NCI-H2107 (cell line): Measurements from ENCODE around the gene IREB2.

ENCODE experiments used
- DNase-seq: peaks from one replicate; lab custom pipeline; 2025; lab: John Stamatoyannopoulos, UW

Gene IREB2

GRCh38 chr15:78550194-78550593, 112.2 kb downstream of the IREB2 start:
- DNase-seq = no peak

- DNase-seq = no peak
These were observed 112.8 kb downstream of the IREB2 start for GRCh38 chr15:78550815-78551214.
